Right atrium auricular region (tissue), 2 donors: Measurements from ENCODE around the gene ROBO3. TPM values are rescaled to one million over a fixed set of nuclear protein-coding genes. Genes with fewer than 3 reads are reported as not detected.

Source experiments
- DNase-seq: peaks from one replicate; pipeline ENCODE4 v3.0.0-alpha.2; 2019; ENCODE audit warnings: low spot score
- H3K27ac ChIP-seq, 2 donors: fragments of 200-600 bp; sonication (generic); 1 replicate in 1 of 2; 2 replicates in 1 of 2; pipeline ENCODE4 v1.5.1; 2016 to 2019
- H3K27me3 ChIP-seq, 2 donors: fragments of 200-600 bp; sonication (generic); one replicate each; pipeline versions ENCODE4 v1.5.1 to v1.6.0; 2017 to 2019
- H3K36me3 ChIP-seq: fragments of 200-600 bp; sonication (generic); one replicate; pipeline ENCODE4 v1.5.1; 2016
- H3K4me1 ChIP-seq, 2 donors: fragments of 200-600 bp; sonication (generic); one replicate each; pipeline versions ENCODE4 v1.5.1 to v1.6.0; 2017 to 2019
- H3K4me3 ChIP-seq, 2 donors: fragments of 200-600 bp; sonication (generic); 1 replicate in 1 of 2; 2 replicates in 1 of 2; pipeline ENCODE4 v1.5.1; 2017 to 2019; ENCODE audit warnings: mild to moderate bottlenecking in 1 of 2, moderate library complexity in 1 of 2
- H3K9me3 ChIP-seq, 2 donors: fragments of 200-600 bp; sonication (generic); one replicate each; pipeline ENCODE4 v1.5.1; 2019
- total RNA-seq, 2 donors: library from RNA; depleted of rRNA; stranded (reverse); fragments of >200 nt; gene quantifications; one replicate each; pipeline ENCODE4 v1.1.0, GENCODE V29; 2016
- TF ChIP-seq, protein P1 (sequence below), 2 donors: fragments of 200-600 bp; sonication (generic); IDR thresholded peaks; one replicate each; pipeline ENCODE4 v1.5.1; 2019; ENCODE audit warnings: antibody characterized with exemption in 2 of 2

The ROBO3 gene
- total RNA-seq, 2 donors from 2014 or later, result 6.4 to 10.1 TPM

DNA sequence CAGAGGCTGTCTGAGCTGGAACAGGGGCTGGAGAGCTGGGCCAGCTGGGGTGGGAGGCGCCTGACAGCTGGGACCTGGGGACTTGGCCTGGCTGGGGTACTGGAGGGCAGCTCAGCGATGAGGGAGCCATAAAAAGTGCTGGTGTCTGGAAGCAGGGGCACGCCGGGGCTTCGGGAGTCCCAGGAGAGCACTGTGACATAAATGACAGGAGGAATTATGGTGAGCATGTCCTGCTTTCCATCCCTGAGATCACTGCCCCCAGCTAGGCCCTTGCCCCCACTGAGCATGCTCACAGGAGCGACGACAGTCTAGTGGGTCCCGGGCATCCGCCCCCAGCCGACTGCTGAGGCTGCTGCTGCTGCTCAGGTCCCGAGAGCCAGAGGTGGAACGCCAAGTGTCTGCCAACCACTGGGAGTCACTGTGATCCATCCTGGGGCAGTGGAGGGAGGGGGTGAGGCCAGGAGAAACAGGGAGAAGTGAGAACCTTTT, 26.2 kb downstream of the ROBO3 start:
- Histone ChIP-seq H3K27ac (peak overlapping the region; percentile 6 to 55), H3K4me1 (peaks cover 0 to 62% of the 10 kb centered on the region in 2 donors)
- peak; percentile 59 for DNase-seq

DNA sequence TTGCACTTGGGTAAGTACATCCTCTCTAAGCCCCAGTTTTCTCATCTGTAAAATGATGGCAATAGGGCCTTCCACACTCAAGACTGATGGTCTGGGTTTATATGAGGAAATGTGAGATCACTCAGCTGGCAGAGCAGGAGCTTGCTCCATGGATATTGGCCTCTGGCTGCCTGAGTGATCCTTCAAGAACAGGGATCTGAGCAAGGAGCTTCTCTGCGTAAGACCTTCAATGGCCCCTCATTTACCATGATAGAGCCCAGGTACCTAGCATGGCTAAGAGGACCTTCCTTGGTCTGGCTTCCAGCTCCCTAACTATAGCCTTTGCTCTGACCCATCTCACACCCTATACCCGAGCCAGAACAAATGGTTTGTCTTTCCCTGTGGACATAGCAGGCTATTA, 26.9 kb downstream of the ROBO3 start:
- Histone ChIP-seq H3K9me3 (no peaks in the 10 kb centered on the region), H3K36me3 (peaks cover 5% of the 10 kb centered on the region), H3K27me3 (no peaks in the 10 kb centered on the region), H3K4me3 (no peak overlapping the region), H3K4me1 (peaks cover 0 to 70% of the 10 kb centered on the region in 2 donors), H3K27ac (peak overlapping the region; percentile 6 to 55)
- TF ChIP-seq, protein P1, sequence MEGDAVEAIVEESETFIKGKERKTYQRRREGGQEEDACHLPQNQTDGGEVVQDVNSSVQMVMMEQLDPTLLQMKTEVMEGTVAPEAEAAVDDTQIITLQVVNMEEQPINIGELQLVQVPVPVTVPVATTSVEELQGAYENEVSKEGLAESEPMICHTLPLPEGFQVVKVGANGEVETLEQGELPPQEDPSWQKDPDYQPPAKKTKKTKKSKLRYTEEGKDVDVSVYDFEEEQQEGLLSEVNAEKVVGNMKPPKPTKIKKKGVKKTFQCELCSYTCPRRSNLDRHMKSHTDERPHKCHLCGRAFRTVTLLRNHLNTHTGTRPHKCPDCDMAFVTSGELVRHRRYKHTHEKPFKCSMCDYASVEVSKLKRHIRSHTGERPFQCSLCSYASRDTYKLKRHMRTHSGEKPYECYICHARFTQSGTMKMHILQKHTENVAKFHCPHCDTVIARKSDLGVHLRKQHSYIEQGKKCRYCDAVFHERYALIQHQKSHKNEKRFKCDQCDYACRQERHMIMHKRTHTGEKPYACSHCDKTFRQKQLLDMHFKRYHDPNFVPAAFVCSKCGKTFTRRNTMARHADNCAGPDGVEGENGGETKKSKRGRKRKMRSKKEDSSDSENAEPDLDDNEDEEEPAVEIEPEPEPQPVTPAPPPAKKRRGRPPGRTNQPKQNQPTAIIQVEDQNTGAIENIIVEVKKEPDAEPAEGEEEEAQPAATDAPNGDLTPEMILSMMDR (IDR thresholded peaks at IDR 0.05), result no peak
- peak; percentile 59 for DNase-seq

More for the DNA sequence above, 26.2 kb downstream of the ROBO3 start:
- Histone ChIP-seq H3K9me3 (no peaks in the 10 kb centered on the region), H3K4me3 (no peak overlapping the region), H3K27me3 (no peaks in the 10 kb centered on the region), H3K36me3 (peaks cover 5% of the 10 kb centered on the region)
- TF ChIP-seq, protein P1 (IDR thresholded peaks at IDR 0.05), result peak in 1 of 2 donors; percentile 16

DNA sequence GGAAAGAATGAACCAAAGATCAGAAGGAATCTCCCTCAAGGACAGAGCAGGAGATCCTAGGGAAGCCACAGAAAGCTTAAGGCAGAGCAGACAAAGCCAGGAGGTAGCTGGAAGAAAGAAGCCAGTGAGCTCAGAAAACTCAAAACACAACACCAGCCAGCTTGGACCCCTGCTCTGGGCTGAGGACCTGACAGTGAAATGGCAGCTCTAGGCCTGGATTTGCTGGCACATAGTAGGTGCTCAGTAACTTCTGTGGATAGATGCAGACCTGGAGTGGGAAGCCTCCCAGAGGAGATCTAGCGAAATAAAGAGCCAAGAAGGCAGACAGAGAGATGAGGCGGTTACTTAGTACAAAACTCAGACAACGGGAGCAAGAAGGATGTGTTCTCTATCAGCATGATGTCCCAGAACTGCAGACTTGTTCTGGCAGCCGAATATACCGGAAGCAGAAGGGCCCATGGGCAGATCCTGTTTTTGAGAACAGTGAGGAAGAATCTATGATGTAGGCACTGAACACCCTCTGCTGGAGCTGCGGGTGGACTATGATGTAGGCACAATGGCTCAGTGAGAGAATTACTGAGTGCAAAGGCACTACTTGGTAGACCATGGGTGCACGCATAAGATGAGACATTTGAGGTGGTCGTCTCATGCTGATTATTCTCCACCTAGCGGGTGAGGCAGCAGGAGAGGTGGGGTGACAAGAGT, 27.7 kb downstream of the ROBO3 start:
- TF ChIP-seq, protein P1 (IDR thresholded peaks at IDR 0.05), result no peak
- Histone ChIP-seq H3K4me3 (no peak overlapping the region), H3K36me3 (peaks cover 5% of the 10 kb centered on the region), H3K27me3 (no peaks in the 10 kb centered on the region), H3K4me1 (peaks cover 0 to 77% of the 10 kb centered on the region in 2 donors), H3K27ac (peak overlapping the region; percentile 3 to 55), H3K9me3 (no peaks in the 10 kb centered on the region)
- peak; percentile 59 for DNase-seq

- Histone ChIP-seq H3K27ac (peak overlapping the region in 1 of 2 donors; percentile 3), H3K9me3 (no peaks in the 10 kb centered on the region), H3K27me3 (no peaks in the 10 kb centered on the region), H3K4me1 (peaks cover 0 to 83% of the 10 kb centered on the region in 2 donors), H3K36me3 (peaks cover 5% of the 10 kb centered on the region), H3K4me3 (no peak overlapping the region)
- TF ChIP-seq, protein P1 (IDR thresholded peaks at IDR 0.05), result no peak
- DNase-seq, result peak; percentile 30
These were observed 28.7 kb downstream of the ROBO3 start for GRCh38 chr11:124893781-124894401.

GRCh38 chr11:124894606-124895430, 29.6 kb downstream of the ROBO3 start:
- TF ChIP-seq, protein P1 (IDR thresholded peaks at IDR 0.05), result no peak
- Histone ChIP-seq H3K4me3 (peak overlapping the region in 1 of 2 donors; percentile 48), H3K27ac (peak overlapping the region; percentile 73 to 81), H3K4me1 (peaks cover 0 to 85% of the 10 kb centered on the region in 2 donors), H3K36me3 (peaks cover 5% of the 10 kb centered on the region), H3K27me3 (no peaks in the 10 kb centered on the region), H3K9me3 (no peaks in the 10 kb centered on the region)
- DNase-seq, result no peak
